SK-N-MC (cell line): Measurements from ENCODE around the gene SLC6A3.

Source experiments
- EZH2 ChIP-seq: fragments of 200-600 bp; sonication (generic); IDR thresholded peaks from one replicate; pipeline ENCODE4 v1.6.1; 2017; ENCODE audit warnings: antibody characterized with exemption
- FOXP2 ChIP-seq: optimal IDR thresholded peaks from 2 replicates; pipeline ENCODE3; 2011; ENCODE audit warnings: mild to moderate bottlenecking, moderate library complexity; ENCODE audit not compliant: insufficient read depth; ENCODE audit errors: extremely low read length, control extremely low read depth
- POLR2AphosphoS5 ChIP-seq: IDR thresholded peaks from 2 replicates; pipeline ENCODE4 v1.6.1; 2012; ENCODE audit warnings: mild to moderate bottlenecking, low read depth, low read length, borderline replicate concordance

DNA sequence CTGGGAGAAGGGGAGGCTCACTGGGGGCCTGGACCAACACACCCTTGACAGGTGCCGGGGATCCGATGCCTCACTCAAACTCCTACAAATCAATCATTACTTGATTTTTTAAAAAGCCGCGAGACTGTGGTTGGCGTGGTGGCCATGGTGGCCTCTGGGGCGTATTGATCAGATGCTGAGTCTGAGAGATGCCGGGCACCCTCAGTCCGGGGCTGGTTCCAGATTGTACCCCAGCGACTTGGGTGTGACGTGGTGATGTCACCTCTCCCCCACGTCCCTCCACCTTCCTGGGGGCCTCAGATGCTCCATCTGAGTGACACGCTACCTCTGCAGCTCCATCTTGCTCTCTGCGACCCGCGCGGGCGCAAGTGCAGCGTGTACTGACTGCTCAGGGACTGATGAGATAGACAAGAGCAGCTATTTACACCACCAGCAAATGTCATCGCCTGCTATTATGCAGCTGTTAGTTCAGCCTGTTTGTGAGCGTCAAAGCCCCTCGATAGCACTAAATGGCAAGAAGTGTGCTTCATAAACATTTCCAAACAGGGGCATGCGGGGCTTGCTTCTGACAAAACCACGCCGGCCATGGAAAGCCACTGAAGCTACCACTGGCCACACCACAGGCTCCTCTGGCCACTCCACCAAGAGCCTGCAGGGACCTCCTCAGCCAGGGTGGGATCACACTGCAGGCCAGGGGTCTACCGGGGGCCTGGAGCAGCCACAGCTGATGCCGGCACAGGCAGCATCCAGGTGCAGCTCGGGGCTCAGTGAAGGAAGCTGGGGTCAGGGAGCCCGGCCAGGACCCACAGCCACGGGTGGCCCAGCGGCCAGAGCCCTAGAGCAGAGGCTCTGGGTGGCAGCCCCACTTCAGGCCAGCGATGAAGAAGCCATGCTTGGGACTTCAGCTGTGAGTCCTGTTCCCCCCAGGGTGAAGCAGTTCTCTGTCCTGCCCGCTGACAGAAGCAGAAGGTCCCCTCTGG is 50.1 kb downstream of the SLC6A3 start:
- no peak for TF ChIP-seq EZH2
- no peak for TF ChIP-seq POLR2AphosphoS5
- no peak for TF ChIP-seq FOXP2
